GM18502 (cell line): Measurements from ENCODE around the gene CDC42BPB.

Experiments used
- ATAC-seq: cut with Tn5 transposase; IDR thresholded peaks from one replicate; pipeline ENCODE4 v1.9.1; 2021; ENCODE audit warnings: mild to moderate bottlenecking; ENCODE audit not compliant: unreplicated experiment, poor library complexity

CDC42BPB gene

GRCh38 chr14:102893452-102893851 is 163.9 kb downstream of the CDC42BPB start:
- ATAC-seq, result no peak

- no peak for ATAC-seq
These were observed 164.7 kb downstream of the CDC42BPB start for GRCh38 chr14:102892651-102893050.

- no peak for ATAC-seq
These were observed 165.8 kb downstream of the CDC42BPB start for GRCh38 chr14:102891556-102891955.

- ATAC-seq, result no peak
These were observed 166.2 kb downstream of the CDC42BPB start for GRCh38 chr14:102891111-102891510.

- ATAC-seq, result no peak
These were observed 167.7 kb downstream of the CDC42BPB start for GRCh38 chr14:102889615-102890014.

GRCh38 chr14:102888748-102889147 is 168.6 kb downstream of the CDC42BPB start:
- no peak for ATAC-seq

GRCh38 chr14:102885737-102886447 is 171.5 kb downstream of the CDC42BPB start:
- no peak for ATAC-seq

- no peak for ATAC-seq
These were observed 173.8 kb downstream of the CDC42BPB start for GRCh38 chr14:102883554-102883953.

- ATAC-seq, result no peak
These were observed 174.2 kb downstream of the CDC42BPB start for GRCh38 chr14:102883089-102883541.
